Stimulated activated CD4-positive, alpha-beta T cell treated with anti-CD3 and anti-CD28 coated beads, Interleukin-1b, Interleukin-23, amount 100 ng/mL, for 4 hours (primary cell): ENCODE measurements around the gene LPXN.

Experiments
- DNase-seq, 2 donors: peaks; one replicate each; pipeline ENCODE4 v3.0.0-alpha.2; 2020; ENCODE audit warnings: low read depth in 2 of 2

The LPXN gene

DNA sequence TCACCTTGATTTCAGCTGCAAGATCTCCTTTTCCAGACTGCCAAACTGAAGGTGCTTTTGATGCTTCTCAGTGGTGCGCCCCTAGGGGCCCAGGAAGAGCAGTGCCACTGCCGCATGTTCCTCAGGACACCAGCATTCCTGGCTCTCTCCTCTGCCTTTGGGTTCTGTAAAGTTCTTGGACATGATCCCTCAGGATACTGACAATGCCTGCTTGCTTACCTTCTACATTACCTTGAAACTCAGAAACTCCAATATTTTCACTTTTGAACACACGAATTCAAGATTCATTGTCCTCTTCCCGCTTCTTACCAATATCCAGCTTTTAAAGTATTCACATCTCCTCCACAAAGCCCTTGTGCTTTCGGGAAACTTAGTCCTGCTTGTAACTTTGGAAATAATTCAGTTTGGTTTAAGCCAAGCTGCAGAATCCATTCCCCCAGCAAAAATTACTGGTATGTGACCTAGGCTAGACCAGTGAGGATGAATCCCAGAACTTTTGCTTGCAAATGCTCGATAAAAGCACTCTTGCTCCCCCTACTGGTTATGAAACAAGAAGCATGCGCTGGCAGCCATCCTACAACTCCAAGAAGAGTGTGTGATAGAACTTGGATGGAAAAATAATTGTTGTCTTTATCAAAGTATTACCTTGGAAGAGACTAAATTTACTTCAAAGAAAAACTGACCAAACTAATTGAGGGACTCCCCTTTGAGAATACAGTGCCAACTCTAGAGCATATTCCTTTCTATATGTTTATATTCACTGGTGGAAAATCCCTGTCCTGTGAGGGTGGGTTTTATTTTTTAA lies 51.2 kb downstream of the LPXN start:
- DNase-seq = peak in 1 of 2 donors; percentile 17

DNA sequence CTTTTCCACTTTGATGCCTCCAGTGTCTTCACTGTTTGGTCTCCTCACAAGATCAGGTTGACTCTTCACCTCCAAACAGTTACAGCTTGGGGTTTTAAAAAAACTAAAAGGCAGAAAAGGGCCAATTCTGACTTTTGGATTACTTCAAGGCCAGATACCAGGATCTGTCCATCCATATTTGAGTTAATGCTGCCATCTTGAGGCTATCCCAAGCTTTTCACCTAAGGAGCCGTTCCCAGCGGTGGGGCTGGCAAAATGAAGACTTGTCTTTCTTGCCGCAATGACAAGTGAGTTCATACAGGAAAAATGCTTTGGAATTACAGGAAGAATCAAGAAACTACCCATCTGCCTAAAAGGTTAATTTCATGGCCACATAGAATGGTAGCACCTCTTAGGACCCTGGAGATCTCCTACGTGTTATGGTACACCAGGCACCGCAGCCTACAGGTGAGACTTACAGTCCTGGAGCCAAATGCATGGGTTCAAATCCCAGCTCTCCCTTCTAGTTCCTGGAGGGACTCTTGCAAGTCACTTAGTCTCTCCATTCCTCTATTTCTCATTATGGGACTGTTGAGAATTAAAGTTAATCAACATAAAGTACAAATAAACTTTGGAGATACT lies 61.8 kb downstream of the LPXN start:
- no peak for DNase-seq

- DNase-seq = no peak
Observed at GRCh38 chr11:58511636-58512035, 64.0 kb downstream of the LPXN start.

DNA sequence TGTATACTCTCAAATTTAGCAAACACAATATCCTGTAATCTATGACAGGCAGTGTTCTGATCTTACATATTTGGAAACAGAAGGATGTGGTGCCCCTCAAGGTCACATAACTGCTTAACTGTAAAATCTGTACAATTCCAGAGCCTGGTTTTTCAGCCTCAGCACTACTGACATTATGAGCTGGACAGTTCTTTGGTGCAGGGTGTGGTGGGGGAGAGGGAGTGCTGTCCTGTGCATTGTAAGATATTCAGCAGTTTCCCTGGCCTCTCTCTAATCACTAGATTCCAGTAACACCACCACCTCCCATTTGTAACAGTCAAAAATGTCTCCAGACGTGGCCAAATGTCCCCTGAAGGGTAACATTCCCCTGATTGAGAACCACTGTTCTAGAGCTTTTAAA lies 65.9 kb downstream of the LPXN start:
- no peak for DNase-seq

DNA sequence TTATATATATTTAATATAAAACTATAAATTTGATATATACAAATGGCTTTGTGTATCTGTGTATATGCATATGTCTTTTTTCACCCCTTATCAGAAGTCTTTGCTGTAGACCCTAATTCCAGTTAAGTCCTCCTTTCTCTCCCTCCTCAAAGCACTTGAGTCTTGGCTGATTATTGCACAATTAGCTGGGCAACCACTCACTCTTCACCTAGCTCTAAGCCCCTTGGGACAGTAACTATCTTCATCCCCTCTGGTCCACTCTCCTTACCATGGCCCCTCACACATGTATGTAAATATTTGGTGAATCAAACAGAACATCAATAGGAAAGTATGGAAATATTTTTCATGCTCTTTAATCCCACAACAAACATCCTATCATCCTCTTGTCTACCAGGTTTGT lies 66.8 kb downstream of the LPXN start:
- DNase-seq = no peak

GRCh38 chr11:58508005-58508404 lies 67.7 kb downstream of the LPXN start, which contains the start of gene OR5B21:
TSS of gene OR5B21 (minus strand) at chr11:58508105. CDS start at chr11:58508105, 0 bp downstream.
- no peak for DNase-seq

GRCh38 chr11:58507355-58507754 lies 68.3 kb downstream of the LPXN start:
- no peak for DNase-seq

DNA sequence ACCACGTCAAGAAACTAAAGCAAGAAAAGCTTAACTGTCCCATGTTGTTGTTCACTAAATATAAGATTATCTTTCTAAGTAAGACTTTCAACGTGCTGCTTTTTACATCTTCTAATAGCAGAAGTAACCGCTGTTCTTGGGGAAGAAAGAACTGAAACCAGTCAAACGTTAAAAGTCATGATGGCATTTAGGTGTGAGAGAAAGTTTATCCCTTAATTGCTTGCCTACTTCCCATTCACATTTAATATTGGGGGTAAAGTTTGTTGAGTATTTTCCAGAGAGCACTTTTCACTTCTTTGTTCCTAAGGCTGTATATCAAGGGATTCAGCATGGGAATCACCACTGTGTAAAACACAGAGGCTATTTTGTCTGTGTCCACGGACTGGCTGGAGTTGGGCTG lies 68.7 kb downstream of the LPXN start:
- DNase-seq = no peak

DNA sequence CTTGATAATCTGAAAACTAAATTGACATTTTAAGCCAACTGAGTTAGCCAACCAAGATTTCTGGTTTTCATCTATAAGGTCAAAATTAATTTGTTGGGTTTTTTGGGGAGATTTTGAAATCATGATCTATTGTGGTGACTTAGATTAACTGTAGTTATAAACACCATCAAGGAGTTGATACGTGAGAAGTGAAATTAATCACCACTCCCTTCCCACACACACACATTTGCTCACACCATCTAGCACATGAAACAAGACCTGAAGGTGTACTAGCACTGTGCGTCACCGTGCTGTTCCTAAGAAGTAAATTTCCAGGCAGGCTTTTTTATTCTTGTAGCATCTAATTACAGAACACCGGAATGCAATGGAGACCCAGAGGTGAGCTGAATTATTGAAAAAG lies 69.8 kb downstream of the LPXN start:
- no peak for DNase-seq

DNA sequence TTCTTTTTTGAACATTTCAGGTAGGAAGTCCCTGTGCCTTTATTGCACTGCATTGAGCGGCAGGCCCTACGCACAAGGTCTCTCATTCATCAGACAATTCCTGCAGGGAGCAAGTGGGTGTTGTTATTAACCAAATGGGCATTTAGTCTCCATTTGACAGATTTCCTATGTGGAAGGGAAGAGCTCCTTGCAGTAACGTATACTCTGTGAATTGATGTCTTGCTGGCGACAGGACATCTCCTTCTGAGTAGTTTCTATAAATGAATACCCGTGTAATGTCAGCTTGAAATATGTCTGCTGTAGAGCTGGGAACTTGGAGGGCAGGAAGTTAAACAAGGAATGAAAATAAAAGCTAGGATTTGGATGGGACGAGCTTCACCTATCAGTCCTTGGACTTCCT lies 71.4 kb downstream of the LPXN start:
- no peak for DNase-seq

DNA sequence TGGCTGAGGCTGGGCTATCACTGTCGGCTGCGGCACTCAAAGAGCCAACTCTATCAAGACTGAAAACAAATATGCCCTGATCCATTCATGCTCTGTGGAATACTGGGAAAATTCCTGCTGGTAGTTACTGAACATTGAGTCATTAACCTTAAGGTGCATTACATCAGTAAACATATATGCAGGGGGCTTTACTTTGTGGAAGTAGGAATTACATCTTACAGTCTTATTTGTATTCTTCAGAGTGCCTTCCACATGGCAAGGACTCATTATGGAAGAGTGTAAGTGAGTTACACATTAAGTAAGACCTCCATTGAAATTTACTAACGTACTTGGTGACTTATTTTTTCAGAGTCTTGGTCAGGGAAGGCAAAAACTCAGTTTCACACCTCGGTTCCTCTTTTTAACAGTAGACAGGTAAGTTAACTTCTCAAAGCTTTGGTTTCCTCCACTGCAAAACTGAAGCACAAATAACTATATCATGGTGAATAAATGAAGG lies 72.2 kb downstream of the LPXN start:
- no peak for DNase-seq

DNA sequence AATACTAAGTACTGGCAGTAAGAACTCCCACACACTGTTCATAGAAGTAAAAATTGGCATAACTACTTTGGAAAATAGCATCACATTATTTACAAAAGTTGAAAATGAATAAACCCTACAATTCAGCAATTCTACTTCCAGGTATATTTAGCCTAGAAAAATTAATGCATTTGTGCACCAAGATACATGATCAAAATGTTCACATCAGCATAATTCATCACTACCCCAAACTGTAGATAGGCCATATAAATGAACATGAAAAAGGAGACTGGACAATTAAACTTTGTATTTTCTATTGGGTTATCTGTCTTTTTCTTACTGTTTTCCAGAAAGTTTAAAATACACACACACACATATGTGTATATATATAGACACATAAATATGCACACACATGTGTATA lies 73.7 kb downstream of the LPXN start:
- DNase-seq = no peak

GRCh38 chr11:58498464-58498863 lies 77.2 kb downstream of the LPXN start:
- DNase-seq = no peak

DNA sequence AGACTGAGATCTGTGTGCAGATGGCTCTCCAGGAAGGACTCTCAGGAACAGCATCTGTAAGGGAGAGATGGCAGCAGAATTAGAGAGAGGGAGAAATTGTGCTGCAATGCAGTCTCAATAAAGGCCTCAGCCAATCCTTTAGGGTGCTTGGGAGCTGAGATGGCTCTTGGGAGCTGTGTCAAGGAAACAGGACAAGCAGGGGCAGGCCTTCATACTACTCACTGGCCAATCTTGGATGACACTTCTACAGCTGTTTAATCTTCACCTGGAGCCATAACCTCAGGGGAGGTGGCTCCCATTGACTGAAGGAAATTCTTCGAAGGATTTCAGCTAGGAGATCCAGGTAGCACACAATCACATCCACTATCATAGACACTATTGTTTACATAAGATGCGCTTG lies 77.7 kb downstream of the LPXN start:
- no peak for DNase-seq

DNA sequence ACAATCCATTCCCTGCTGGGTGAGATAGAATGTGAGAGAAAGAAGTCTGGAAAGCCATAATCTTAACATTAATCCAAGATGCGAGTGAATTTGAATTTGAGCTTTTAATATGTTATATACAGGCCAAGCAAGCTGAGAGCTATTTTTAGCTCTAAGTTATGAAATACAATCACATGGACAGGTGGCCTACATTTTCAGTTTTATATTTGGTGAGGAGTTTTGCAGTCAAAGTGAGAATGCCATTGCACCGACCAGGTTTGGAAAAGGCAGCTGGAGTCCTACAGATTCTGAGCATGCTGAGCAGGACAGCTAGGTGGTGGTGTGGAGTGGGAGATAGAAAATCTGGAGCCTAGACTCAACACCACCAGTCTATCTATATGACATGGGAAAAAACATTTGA lies 79.8 kb downstream of the LPXN start:
- DNase-seq = no peak

- DNase-seq = no peak
Observed at GRCh38 chr11:58494101-58494500, 81.6 kb downstream of the LPXN start.

DNA sequence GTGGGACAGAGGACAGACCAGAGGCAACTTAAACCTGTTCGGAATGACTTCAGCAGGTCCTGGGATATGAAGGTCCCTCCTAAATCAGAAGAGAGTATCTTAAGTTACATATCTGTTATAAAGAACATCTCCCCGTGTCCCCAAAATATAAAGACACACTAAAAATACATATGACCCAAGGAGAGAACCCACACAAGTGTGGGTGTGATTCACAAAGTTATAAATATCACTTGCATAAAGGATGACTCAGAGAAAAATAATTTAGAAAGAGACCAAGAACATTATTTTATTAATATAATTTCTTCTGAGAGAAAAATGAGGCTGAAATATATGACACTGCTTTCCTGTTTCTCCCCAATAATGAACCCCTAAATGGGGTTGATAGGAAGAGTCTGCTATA lies 82.0 kb downstream of the LPXN start:
- DNase-seq = no peak

DNA sequence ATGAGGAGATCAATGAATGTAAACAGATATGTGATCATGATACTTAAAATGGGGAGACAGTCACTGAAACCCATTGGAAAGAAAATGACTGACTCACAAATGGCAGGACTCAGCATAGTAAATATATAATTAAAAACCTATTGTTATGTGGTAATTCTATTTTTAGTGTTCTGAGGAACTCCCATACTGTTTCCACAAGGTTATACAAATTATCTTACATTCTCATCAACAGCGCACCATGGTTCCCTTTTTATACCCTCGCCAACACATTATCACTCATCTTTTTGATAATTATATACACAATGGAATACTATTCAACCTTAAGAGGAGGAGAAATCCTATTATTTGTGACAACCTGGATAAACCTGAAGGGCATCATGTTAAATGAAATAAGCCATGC lies 84.8 kb downstream of the LPXN start:
- no peak for DNase-seq

DNA sequence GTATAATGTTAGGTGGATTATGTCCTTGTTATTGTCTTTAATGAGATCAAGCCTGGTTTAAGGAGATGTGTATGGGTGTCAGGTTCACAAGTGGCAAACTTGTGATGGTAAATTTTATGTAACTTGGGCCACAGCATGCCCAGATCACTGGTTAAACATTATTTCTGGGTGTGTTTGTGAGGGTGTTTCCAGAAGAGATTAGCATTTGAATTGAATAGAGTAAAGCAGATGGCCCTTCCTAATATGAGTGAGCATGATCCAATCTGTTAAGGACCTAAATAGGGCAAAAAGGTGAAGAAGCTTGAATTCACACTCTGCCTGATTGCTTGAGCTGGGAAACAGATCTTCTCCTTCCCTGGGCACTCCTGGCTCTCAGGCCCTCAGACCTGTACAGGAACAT lies 88.5 kb downstream of the LPXN start:
- no peak for DNase-seq

GRCh38 chr11:58485961-58486360 lies 89.7 kb downstream of the LPXN start:
- DNase-seq = no peak
